Measurements from ENCODE around the gene CEP104.

Gene CEP104

DNA sequence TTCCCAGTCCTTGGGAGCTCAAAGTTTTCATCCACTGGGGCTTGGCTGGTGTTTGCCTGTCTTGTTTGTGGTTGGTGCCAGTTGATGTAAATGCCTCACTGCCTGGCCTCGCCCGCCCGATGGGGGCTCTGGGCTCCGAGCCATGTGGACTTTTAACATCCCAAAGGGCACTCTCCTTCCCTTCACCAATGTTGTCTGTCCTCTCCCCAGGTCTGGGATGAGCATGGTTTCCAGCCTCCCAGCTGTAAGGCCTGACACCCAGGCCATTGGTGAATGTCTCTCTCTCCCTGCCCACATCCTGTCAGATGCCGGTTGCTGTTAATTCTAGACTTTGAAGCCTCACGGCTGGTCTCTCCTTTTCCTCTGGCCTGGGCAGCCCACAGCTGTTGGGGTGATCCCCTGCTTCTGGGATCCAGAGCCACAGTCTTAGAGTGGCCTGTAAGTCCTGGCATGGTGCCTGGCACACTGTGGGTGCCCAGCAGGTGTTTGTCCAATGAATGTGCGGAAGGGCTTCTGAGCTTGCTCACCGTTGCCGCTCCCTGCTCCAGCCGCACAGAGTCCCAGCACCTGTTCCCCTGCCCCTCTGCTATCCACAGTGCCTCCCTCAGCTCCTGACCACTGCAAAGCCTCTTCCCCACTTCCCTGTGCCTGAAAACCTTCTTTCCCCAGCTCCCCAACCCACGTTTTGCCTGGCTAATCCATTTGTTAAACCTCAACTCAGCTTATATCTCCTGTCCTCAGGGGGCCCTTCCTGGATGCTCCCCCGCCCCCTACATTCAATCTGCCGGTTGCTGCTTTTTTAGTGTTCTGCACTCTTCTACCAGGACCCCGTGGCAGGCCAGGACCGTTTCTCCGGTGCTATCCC, 46.4 kb upstream of the CEP104 start:
- TF ChIP-seq, protein P1, sequence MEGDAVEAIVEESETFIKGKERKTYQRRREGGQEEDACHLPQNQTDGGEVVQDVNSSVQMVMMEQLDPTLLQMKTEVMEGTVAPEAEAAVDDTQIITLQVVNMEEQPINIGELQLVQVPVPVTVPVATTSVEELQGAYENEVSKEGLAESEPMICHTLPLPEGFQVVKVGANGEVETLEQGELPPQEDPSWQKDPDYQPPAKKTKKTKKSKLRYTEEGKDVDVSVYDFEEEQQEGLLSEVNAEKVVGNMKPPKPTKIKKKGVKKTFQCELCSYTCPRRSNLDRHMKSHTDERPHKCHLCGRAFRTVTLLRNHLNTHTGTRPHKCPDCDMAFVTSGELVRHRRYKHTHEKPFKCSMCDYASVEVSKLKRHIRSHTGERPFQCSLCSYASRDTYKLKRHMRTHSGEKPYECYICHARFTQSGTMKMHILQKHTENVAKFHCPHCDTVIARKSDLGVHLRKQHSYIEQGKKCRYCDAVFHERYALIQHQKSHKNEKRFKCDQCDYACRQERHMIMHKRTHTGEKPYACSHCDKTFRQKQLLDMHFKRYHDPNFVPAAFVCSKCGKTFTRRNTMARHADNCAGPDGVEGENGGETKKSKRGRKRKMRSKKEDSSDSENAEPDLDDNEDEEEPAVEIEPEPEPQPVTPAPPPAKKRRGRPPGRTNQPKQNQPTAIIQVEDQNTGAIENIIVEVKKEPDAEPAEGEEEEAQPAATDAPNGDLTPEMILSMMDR (IDR thresholded peaks at IDR 0.05) = no peak

GRCh38 chr1:3902571-3903091, 45.6 kb upstream of the CEP104 start:
- TF ChIP-seq, protein P1 (IDR thresholded peaks at IDR 0.05) = no peak

GRCh38 chr1:3902111-3902511, 45.1 kb upstream of the CEP104 start:
- TF ChIP-seq, protein P1 (IDR thresholded peaks at IDR 0.05) = no peak

DNA sequence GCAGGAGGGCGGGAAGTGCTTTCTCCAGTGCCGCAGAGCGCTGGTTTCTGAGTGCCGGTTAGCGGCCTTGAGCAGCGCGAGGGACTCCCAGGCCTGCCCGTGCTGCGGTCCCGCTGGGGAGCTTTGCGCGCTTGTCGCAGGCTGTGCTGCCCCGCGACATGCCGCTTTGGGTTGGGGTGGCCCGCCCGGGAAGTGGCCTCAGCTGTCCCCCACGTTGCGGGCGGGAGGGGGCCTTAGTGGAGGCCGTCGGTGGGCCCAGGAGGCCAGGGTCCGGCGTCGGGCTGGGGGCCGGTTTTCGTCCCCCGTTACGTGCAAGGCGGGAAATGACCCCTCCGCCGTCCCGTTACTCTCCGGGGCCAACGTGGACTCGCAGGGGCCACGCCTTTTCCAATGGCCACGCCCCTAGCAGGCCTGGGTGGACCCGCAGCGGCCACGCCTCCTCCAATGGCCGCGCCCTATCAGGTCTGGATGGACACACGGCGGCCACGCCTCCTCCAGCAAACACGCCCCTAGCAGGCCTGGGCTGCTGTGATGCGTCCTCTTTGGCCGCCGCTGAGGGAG, 44.0 kb upstream of the CEP104 start:
- TF ChIP-seq, protein P1 (IDR thresholded peaks at IDR 0.05) = no peak

GRCh38 chr1:3900150-3900968, 43.3 kb upstream of the CEP104 start, which contains the start of gene C1orf174:
Gene C1orf174 (minus strand): TSS chr1:3900272. CDS start chr1:3900186, 86 bp downstream.
- TF ChIP-seq, protein P1 (IDR thresholded peaks at IDR 0.05) = no peak

- TF ChIP-seq, protein P1 (IDR thresholded peaks at IDR 0.05) = no peak
Measured at GRCh38 chr1:3899754-3900149, 42.7 kb upstream of the CEP104 start.

Measured in LNCAP (cell line).